Measurements from ENCODE around the gene WDR13. TPM values are rescaled to one million over a fixed set of nuclear protein-coding genes. Genes with fewer than 3 reads are reported as not detected.
"Not testable (repeated sequence)": the region's sequence is repeated elsewhere in the genome, so short reads cannot be mapped to it uniquely, and the experiment has no call there.

WDR13 gene
- total RNA-seq (100 to 1,000 TPM in 1 of 2 donors, 10 to 100 TPM in 1; 48.0 to 126 TPM), polyA plus RNA-seq (ENCODE audit: insufficient read length in 2 of 2) (100 to 1,000 TPM; 136 to 137 TPM)
- long read RNA-seq, donor 1, full-length matches to known transcripts, result 27 of 43 reads
- long read RNA-seq, donor 1, partial matches to known transcripts, result 16 of 43 reads
- long read RNA-seq, donor 1, other reads (novel, unspliced or antisense), result 0 of 43 reads
- long read RNA-seq, donor 2, full-length matches to known transcripts, result 9 of 9 reads
- long read RNA-seq, donor 2, partial matches to known transcripts, result 0 of 9 reads
- long read RNA-seq, donor 2, other reads (novel, unspliced or antisense), result 0 of 9 reads
- long read RNA-seq, donor 3, full-length matches to known transcripts, result 8 of 8 reads
- long read RNA-seq, donor 3, partial matches to known transcripts, result 0 of 8 reads
- long read RNA-seq, donor 3, other reads (novel, unspliced or antisense), result 0 of 8 reads
- long read RNA-seq, donor 4, full-length matches to known transcripts, result 29 of 34 reads
- long read RNA-seq, donor 4, partial matches to known transcripts, result 5 of 34 reads
- long read RNA-seq, donor 4, other reads (novel, unspliced or antisense), result 0 of 34 reads

GRCh38 chrX:48597353-48598264 is at the start of gene WDR13:
TSS of gene WDR13 (plus strand) at chrX:48597492. CDS start at chrX:48597997, 505 bp downstream.
- peak within 1 kb of the TSS; percentile 99 for H3K27ac ChIP-seq (ENCODE audit: low read depth, low read length)
- peaks cover 38% of the 10 kb centered on the region for H3K36me3 ChIP-seq (ENCODE audit: control insufficient read depth, insufficient read depth, low read length)
- 31% methylated on average over 60 of the region's 62 CpGs for WGBS (ENCODE audit: insufficient coverage)
- peaks cover 10% of the 10 kb centered on the region for H3K4me1 ChIP-seq (ENCODE audit: control insufficient read depth, insufficient read depth, low read length)
- DNase-seq (ENCODE audit: low read depth in 4 of 6, low spot score in 6 of 6), result peak; percentile 71 to 98 (median 78)
- H3K9me3 ChIP-seq (ENCODE audit: control insufficient read depth, insufficient read depth, low read length), result no peaks in the 10 kb centered on the region
- H3K4me3 ChIP-seq (ENCODE audit: low read depth, low read length), result peak within 1 kb of the TSS; percentile 76
- no peaks in the 10 kb centered on the region for H3K27me3 ChIP-seq (ENCODE audit: control insufficient read depth, insufficient read depth, low read length)

GRCh38 chrX:48548871-48549270 is 48.4 kb upstream of the WDR13 start:
- Histone ChIP-seq H3K4me1 (ENCODE audit: control insufficient read depth, insufficient read depth, low read length) (no peaks in the 10 kb centered on the region), H3K27ac (ENCODE audit: low read depth, low read length) (no peak overlapping the region), H3K4me3 (ENCODE audit: low read depth, low read length) (no peak overlapping the region), H3K36me3 (ENCODE audit: control insufficient read depth, insufficient read depth, low read length) (peaks cover 12% of the 10 kb centered on the region), H3K9me3 (ENCODE audit: control insufficient read depth, insufficient read depth, low read length) (no peaks in the 10 kb centered on the region), H3K27me3 (ENCODE audit: control insufficient read depth, insufficient read depth, low read length) (no peaks in the 10 kb centered on the region)
- no peak for DNase-seq (ENCODE audit: low read depth in 4 of 6, low spot score in 6 of 6)
- WGBS (ENCODE audit: insufficient coverage), result 86% methylated on average over 1 of the region's 3 CpGs

GRCh38 chrX:48555731-48556325 is 41.5 kb upstream of the WDR13 start:
- H3K27ac ChIP-seq (ENCODE audit: low read depth, low read length); H3K4me1 ChIP-seq (ENCODE audit: control insufficient read depth, insufficient read depth, low read length); H3K27me3 ChIP-seq (ENCODE audit: control insufficient read depth, insufficient read depth, low read length); H3K4me3 ChIP-seq (ENCODE audit: low read depth, low read length); H3K9me3 ChIP-seq (ENCODE audit: control insufficient read depth, insufficient read depth, low read length): not testable (repeated sequence)
- DNase-seq (ENCODE audit: low read depth in 4 of 6, low spot score in 6 of 6), result peak in 3 of 6 donors; percentile 12 to 57 (median 14)
- H3K36me3 ChIP-seq (ENCODE audit: control insufficient read depth, insufficient read depth, low read length), result peaks cover 36% of the 10 kb centered on the region
- WGBS (ENCODE audit: insufficient coverage), result 67% methylated on average over 1 of the region's 9 CpGs

- Histone ChIP-seq H3K4me3 (ENCODE audit: low read depth, low read length) (no peak overlapping the region), H3K27ac (ENCODE audit: low read depth, low read length) (no peak overlapping the region)
- DNase-seq (ENCODE audit: low read depth in 4 of 6, low spot score in 6 of 6), result no peak
These were observed 39.0 kb upstream of the WDR13 start for GRCh38 chrX:48558271-48558670.

GRCh38 chrX:48559636-48560035 is 37.7 kb upstream of the WDR13 start:
- Histone ChIP-seq H3K27ac (ENCODE audit: low read depth, low read length) (no peak overlapping the region), H3K4me3 (ENCODE audit: low read depth, low read length) (no peak overlapping the region), H3K4me1 (ENCODE audit: control insufficient read depth, insufficient read depth, low read length) (no peaks in the 10 kb centered on the region), H3K36me3 (ENCODE audit: control insufficient read depth, insufficient read depth, low read length) (peaks cover 33% of the 10 kb centered on the region), H3K27me3 (ENCODE audit: control insufficient read depth, insufficient read depth, low read length) (no peaks in the 10 kb centered on the region), H3K9me3 (ENCODE audit: control insufficient read depth, insufficient read depth, low read length) (no peaks in the 10 kb centered on the region)
- 93% methylated on average over 21 of the region's 24 CpGs for WGBS (ENCODE audit: insufficient coverage)
- no peak for DNase-seq (ENCODE audit: low read depth in 4 of 6, low spot score in 6 of 6)

More at GRCh38 chrX:48558271-48558670, 39.0 kb upstream of the WDR13 start:
- Histone ChIP-seq H3K36me3 (ENCODE audit: control insufficient read depth, insufficient read depth, low read length) (peaks cover 29% of the 10 kb centered on the region), H3K27me3 (ENCODE audit: control insufficient read depth, insufficient read depth, low read length) (no peaks in the 10 kb centered on the region), H3K4me1 (ENCODE audit: control insufficient read depth, insufficient read depth, low read length) (no peaks in the 10 kb centered on the region), H3K9me3 (ENCODE audit: control insufficient read depth, insufficient read depth, low read length) (no peaks in the 10 kb centered on the region)
- WGBS (ENCODE audit: insufficient coverage), result no CpG with 5 or more reads among the region's 4 CpGs

GRCh38 chrX:48560056-48560455 is 37.2 kb upstream of the WDR13 start:
- no peaks in the 10 kb centered on the region for H3K9me3 ChIP-seq (ENCODE audit: control insufficient read depth, insufficient read depth, low read length)
- H3K36me3 ChIP-seq (ENCODE audit: control insufficient read depth, insufficient read depth, low read length), result peaks cover 37% of the 10 kb centered on the region
- H3K4me1 ChIP-seq (ENCODE audit: control insufficient read depth, insufficient read depth, low read length), result no peaks in the 10 kb centered on the region
- no peak overlapping the region for H3K27ac ChIP-seq (ENCODE audit: low read depth, low read length)
- no peaks in the 10 kb centered on the region for H3K27me3 ChIP-seq (ENCODE audit: control insufficient read depth, insufficient read depth, low read length)
- H3K4me3 ChIP-seq (ENCODE audit: low read depth, low read length), result no peak overlapping the region
- no peak for DNase-seq (ENCODE audit: low read depth in 4 of 6, low spot score in 6 of 6)
- whole genome bisulfite sequencing (ENCODE audit: insufficient coverage), result 87% methylated on average over 14 of the region's 14 CpGs

- Histone ChIP-seq H3K36me3 (ENCODE audit: control insufficient read depth, insufficient read depth, low read length) (peaks cover 37% of the 10 kb centered on the region), H3K4me3 (ENCODE audit: low read depth, low read length) (no peak overlapping the region), H3K4me1 (ENCODE audit: control insufficient read depth, insufficient read depth, low read length) (no peaks in the 10 kb centered on the region), H3K9me3 (ENCODE audit: control insufficient read depth, insufficient read depth, low read length) (no peaks in the 10 kb centered on the region), H3K27ac (ENCODE audit: low read depth, low read length) (no peak overlapping the region), H3K27me3 (ENCODE audit: control insufficient read depth, insufficient read depth, low read length) (no peaks in the 10 kb centered on the region)
- DNase-seq (ENCODE audit: low read depth in 4 of 6, low spot score in 6 of 6), result no peak
- WGBS (ENCODE audit: insufficient coverage), result 94% methylated on average over 11 of the region's 12 CpGs
These were observed 36.6 kb upstream of the WDR13 start for GRCh38 chrX:48560681-48561080.

GRCh38 chrX:48569958-48570357 is 27.3 kb upstream of the WDR13 start:
- no CpG with 5 or more reads among the region's 1 CpG for WGBS (ENCODE audit: insufficient coverage)
- Histone ChIP-seq H3K27ac (ENCODE audit: low read depth, low read length) (no peak overlapping the region), H3K4me1 (ENCODE audit: control insufficient read depth, insufficient read depth, low read length) (peaks cover 6% of the 10 kb centered on the region), H3K36me3 (ENCODE audit: control insufficient read depth, insufficient read depth, low read length) (peaks cover 2% of the 10 kb centered on the region), H3K9me3 (ENCODE audit: control insufficient read depth, insufficient read depth, low read length) (no peaks in the 10 kb centered on the region), H3K27me3 (ENCODE audit: control insufficient read depth, insufficient read depth, low read length) (no peaks in the 10 kb centered on the region), H3K4me3 (ENCODE audit: low read depth, low read length) (no peak overlapping the region)
- no peak for DNase-seq (ENCODE audit: low read depth in 4 of 6, low spot score in 6 of 6)

GRCh38 chrX:48573690-48574269 is 23.5 kb upstream of the WDR13 start:
- peak overlapping the region; percentile 93 for H3K4me3 ChIP-seq (ENCODE audit: low read depth, low read length)
- no peaks in the 10 kb centered on the region for H3K9me3 ChIP-seq (ENCODE audit: control insufficient read depth, insufficient read depth, low read length)
- DNase-seq (ENCODE audit: low read depth in 4 of 6, low spot score in 6 of 6), result peak in 1 of 6 donors; percentile 7
- H3K27me3 ChIP-seq (ENCODE audit: control insufficient read depth, insufficient read depth, low read length), result no peaks in the 10 kb centered on the region
- peaks cover 22% of the 10 kb centered on the region for H3K36me3 ChIP-seq (ENCODE audit: control insufficient read depth, insufficient read depth, low read length)
- H3K4me1 ChIP-seq (ENCODE audit: control insufficient read depth, insufficient read depth, low read length), result peaks cover 20% of the 10 kb centered on the region
- peak overlapping the region; percentile 98 for H3K27ac ChIP-seq (ENCODE audit: low read depth, low read length)
- 44% methylated on average over 19 of the region's 19 CpGs for WGBS (ENCODE audit: insufficient coverage)
